ENCODE data around the gene SLC38A10. TPM values are rescaled to one million over a fixed set of nuclear protein-coding genes. Genes with fewer than 3 reads are reported as not detected.
A peak's percentile ranks its signal among the peaks of the same experiment; 100 is the strongest.

SLC38A10 gene
- polyA plus RNA-seq, 4 donors = 41.7 to 77.7 (median 51.1) TPM

GRCh38 chr17:81245665-81246342, 49.3 kb downstream of the SLC38A10 start:
- no peak for DNase-seq (ENCODE audit: low read depth in 4 of 4, low spot score in 3 of 4)

- DNase-seq (ENCODE audit: low read depth in 4 of 4, low spot score in 3 of 4) = no peak
These were observed 50.0 kb downstream of the SLC38A10 start for GRCh38 chr17:81245024-81245664.

GRCh38 chr17:81244358-81245023, 50.6 kb downstream of the SLC38A10 start:
- no peak for DNase-seq (ENCODE audit: low read depth in 4 of 4, low spot score in 3 of 4)

GRCh38 chr17:81243333-81243664, 51.8 kb downstream of the SLC38A10 start:
- DNase-seq (ENCODE audit: low read depth in 4 of 4, low spot score in 3 of 4) = no peak

- no peak for DNase-seq (ENCODE audit: low read depth in 4 of 4, low spot score in 3 of 4)
These were observed 52.4 kb downstream of the SLC38A10 start for GRCh38 chr17:81242421-81243332.

GRCh38 chr17:81241648-81242420, 53.3 kb downstream of the SLC38A10 start:
- DNase-seq (ENCODE audit: low read depth in 4 of 4, low spot score in 3 of 4) = no peak

GRCh38 chr17:81241203-81241602, 53.9 kb downstream of the SLC38A10 start:
- no peak for DNase-seq (ENCODE audit: low read depth in 4 of 4, low spot score in 3 of 4)

GRCh38 chr17:81240761-81241160, 54.3 kb downstream of the SLC38A10 start:
- DNase-seq (ENCODE audit: low read depth in 4 of 4, low spot score in 3 of 4) = no peak

- no peak for DNase-seq (ENCODE audit: low read depth in 4 of 4, low spot score in 3 of 4)
These were observed 55.2 kb downstream of the SLC38A10 start for GRCh38 chr17:81239714-81240555.

GRCh38 chr17:81238815-81239713, 56.0 kb downstream of the SLC38A10 start, which contains the start of the genes NDUFAF8 and TEPSIN:
Gene NDUFAF8, plus strand, starts transcription at chr17:81239318. Its CDS starts 46 bp downstream, at chr17:81239364.
Gene TEPSIN, minus strand, starts transcription at chr17:81239055. Its CDS starts 22 bp downstream, at chr17:81239033.
- peak; percentile 97 to 100 (median 98) for DNase-seq (ENCODE audit: low read depth in 4 of 4, low spot score in 3 of 4)

- DNase-seq (ENCODE audit: low read depth in 4 of 4, low spot score in 3 of 4) = no peak
These were observed 56.7 kb downstream of the SLC38A10 start for GRCh38 chr17:81238490-81238814.

- DNase-seq (ENCODE audit: low read depth in 4 of 4, low spot score in 3 of 4) = no peak
These were observed 57.3 kb downstream of the SLC38A10 start for GRCh38 chr17:81237591-81238489.

GRCh38 chr17:81236784-81237183, 58.3 kb downstream of the SLC38A10 start:
- no peak for DNase-seq (ENCODE audit: low read depth in 4 of 4, low spot score in 3 of 4)

- DNase-seq (ENCODE audit: low read depth in 4 of 4, low spot score in 3 of 4) = no peak
These were observed 59.0 kb downstream of the SLC38A10 start for GRCh38 chr17:81235822-81236740.

GRCh38 chr17:81234940-81235821, 59.9 kb downstream of the SLC38A10 start:
- DNase-seq (ENCODE audit: low read depth in 4 of 4, low spot score in 3 of 4) = no peak
